ENCODE data around the gene KRTAP5-2.
A peak's percentile ranks its signal among the peaks of the same experiment; 100 is the strongest.
"Not testable (repeated sequence)": the region's sequence is repeated elsewhere in the genome, so short reads cannot be mapped to it uniquely, and the experiment has no call there.

The KRTAP5-2 gene

GRCh38 chr11:1589996-1590395, 8.1 kb downstream of the KRTAP5-2 start:
- DNase-seq (ENCODE audit: low spot score): no peak

GRCh38 chr11:1589191-1589963, 8.7 kb downstream of the KRTAP5-2 start:
- not testable (repeated sequence) for DNase-seq (ENCODE audit: low spot score)

GRCh38 chr11:1586699-1587098, 11.4 kb downstream of the KRTAP5-2 start:
- no peak for DNase-seq (ENCODE audit: low spot score)

GRCh38 chr11:1584661-1585370, 13.3 kb downstream of the KRTAP5-2 start, which contains the start of gene KRTAP5-1:
Gene KRTAP5-1 (minus strand): TSS chr11:1585283. CDS start chr11:1585249, 34 bp downstream.
- not testable (repeated sequence) for DNase-seq (ENCODE audit: low spot score)

- not testable (repeated sequence) for DNase-seq (ENCODE audit: low spot score)
Measured at GRCh38 chr11:1582909-1583308, 15.2 kb downstream of the KRTAP5-2 start.

GRCh38 chr11:1581976-1582375, 16.1 kb downstream of the KRTAP5-2 start:
- no peak for DNase-seq (ENCODE audit: low spot score)

- DNase-seq (ENCODE audit: low spot score): no peak
Measured at GRCh38 chr11:1576825-1577224, 21.3 kb downstream of the KRTAP5-2 start.

GRCh38 chr11:1575756-1576155, 22.3 kb downstream of the KRTAP5-2 start:
- DNase-seq (ENCODE audit: low spot score): not testable (repeated sequence)

GRCh38 chr11:1574933-1575242, 23.2 kb downstream of the KRTAP5-2 start:
- DNase-seq (ENCODE audit: low spot score): no peak

GRCh38 chr11:1574238-1574932, 23.7 kb downstream of the KRTAP5-2 start:
- DNase-seq (ENCODE audit: low spot score): peak; percentile 37

GRCh38 chr11:1573903-1574237, 24.2 kb downstream of the KRTAP5-2 start:
- DNase-seq (ENCODE audit: low spot score): no peak

- no peak for DNase-seq (ENCODE audit: low spot score)
Measured at GRCh38 chr11:1573077-1573902, 24.8 kb downstream of the KRTAP5-2 start.

- DNase-seq (ENCODE audit: low spot score): peak; percentile 56
Measured at GRCh38 chr11:1572197-1573076, 25.7 kb downstream of the KRTAP5-2 start, which contains the start of gene DUSP8. Gene DUSP8 (minus strand): TSS chr11:1572271. CDS start chr11:1565826, 6,445 bp downstream.

GRCh38 chr11:1571760-1572196, 26.3 kb downstream of the KRTAP5-2 start:
- no peak for DNase-seq (ENCODE audit: low spot score)

GRCh38 chr11:1570896-1571759, 27.0 kb downstream of the KRTAP5-2 start:
- no peak for DNase-seq (ENCODE audit: low spot score)

GRCh38 chr11:1570531-1570895, 27.6 kb downstream of the KRTAP5-2 start:
- DNase-seq (ENCODE audit: low spot score): no peak

- DNase-seq (ENCODE audit: low spot score): no peak
Measured at GRCh38 chr11:1570001-1570453, 28.1 kb downstream of the KRTAP5-2 start.

GRCh38 chr11:1569251-1569780, 28.8 kb downstream of the KRTAP5-2 start:
- DNase-seq (ENCODE audit: low spot score): no peak

- no peak for DNase-seq (ENCODE audit: low spot score)
Measured at GRCh38 chr11:1568441-1568911, 29.6 kb downstream of the KRTAP5-2 start.
